Measurements from ENCODE around the gene ZNF350. TPM values are rescaled to one million over a fixed set of nuclear protein-coding genes. Genes with fewer than 3 reads are reported as not detected.
"Not testable (repeated sequence)": the region's sequence is repeated elsewhere in the genome, so short reads cannot be mapped to it uniquely, and the experiment has no call there.

Gene ZNF350
- total RNA-seq, result 1 to 10 TPM; 6.9 to 7.2 (median 7.1) TPM

DNA sequence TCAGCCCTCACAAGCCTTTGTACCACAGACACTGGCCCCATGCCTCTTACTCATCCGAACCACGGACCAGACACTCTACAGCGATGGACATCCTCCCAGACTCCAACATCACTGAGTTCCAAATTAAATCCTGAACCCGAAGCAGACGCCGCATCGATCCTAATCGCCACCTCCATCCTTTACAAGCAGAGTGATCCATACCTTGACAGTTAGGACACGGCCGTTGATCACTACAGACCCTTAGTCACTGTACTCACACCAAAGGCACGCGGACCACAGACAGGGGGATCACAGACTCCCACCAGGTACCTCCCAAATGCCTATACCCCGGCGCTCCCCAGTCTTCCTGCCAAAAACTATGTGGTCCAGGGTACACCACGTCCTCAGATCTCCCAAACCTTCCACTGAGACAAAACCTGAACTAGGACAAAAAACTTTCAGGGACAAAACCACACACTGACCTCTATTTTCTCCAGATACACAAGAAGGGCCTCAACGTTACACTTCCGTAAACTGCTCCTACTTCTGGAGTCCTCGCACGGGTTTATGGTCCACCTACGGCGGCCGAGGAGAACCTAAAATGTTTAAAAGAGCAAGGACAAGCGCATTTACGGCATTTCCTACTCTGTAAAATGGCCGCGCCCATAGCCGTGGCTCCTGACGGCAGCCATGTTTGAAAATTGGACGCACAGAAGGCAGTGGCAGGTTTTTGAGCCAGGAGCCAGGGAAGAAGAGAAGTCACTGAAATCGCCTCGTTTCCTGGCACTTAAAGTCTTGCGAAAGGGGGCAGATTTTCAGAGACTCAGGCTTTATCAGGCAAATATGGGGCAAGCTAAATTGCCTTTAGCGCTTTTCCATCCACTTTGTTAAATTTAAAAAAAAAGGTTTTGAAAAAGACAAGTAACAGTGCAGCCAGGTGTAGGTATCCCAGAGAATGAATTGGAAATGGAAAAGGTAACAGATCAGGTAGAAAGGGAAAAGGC lies at the start of gene ZNF350:
ZNF350 (minus strand) TSS at position 532 of the 983 bp plus-strand sequence. CDS start 12,480 bp downstream, outside the sequence.
- peak; percentile 77 for DNase-seq
- H3K9me3 Mint-ChIP-seq, result peaks cover 50% of the 10 kb centered on the region
- peaks cover 35% of the 10 kb centered on the region for H3K36me3 Mint-ChIP-seq (ENCODE audit: insufficient read depth)
- H3K4me3 Mint-ChIP-seq, result peak within 1 kb of the TSS; percentile 96
- ATAC-seq, result peak; percentile 98 to 99
- no peaks in the 10 kb centered on the region for H3K27me3 Mint-ChIP-seq (ENCODE audit: low read depth)
- peaks cover 19% of the 10 kb centered on the region for H3K4me1 Mint-ChIP-seq (ENCODE audit: low read depth)

DNA sequence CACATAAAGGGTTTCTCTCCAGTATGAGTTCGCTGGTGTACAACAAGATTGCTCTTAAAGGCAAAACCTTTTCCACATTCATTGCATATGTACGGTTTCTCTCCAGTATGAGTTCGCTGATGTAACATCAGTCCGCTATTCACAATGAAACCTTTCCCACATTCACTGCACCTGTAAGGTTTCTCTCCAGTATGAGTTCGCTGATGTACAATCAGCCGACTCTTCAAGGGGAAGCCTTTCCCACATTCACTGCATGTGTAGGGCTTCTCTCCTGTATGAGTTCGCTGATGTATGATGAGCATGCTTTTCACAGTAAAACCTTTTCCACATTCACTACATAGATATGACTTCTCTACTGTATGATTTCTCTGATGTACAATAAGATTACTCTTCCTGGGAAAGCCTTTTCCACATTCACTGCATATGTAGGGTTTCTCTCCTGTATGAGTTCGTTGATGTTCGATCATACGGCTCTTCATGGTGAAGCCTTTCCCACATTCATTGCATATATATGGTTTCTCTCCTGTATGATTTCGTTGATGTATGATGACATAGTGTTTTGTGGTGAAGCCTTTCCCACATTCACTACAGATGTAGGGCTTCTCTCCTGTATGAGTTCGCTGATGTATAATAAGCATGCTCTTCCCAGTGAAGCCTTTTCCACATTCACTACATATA lies 47.5 kb upstream of the ZNF350 start:
- Mint-ChIP-seq H3K4me1 (ENCODE audit: low read depth) (no peaks in the 10 kb centered on the region), H3K36me3 (ENCODE audit: insufficient read depth) (peaks cover 59% of the 10 kb centered on the region), H3K27me3 (ENCODE audit: low read depth) (no peaks in the 10 kb centered on the region), H3K9me3 (peaks cover 48% of the 10 kb centered on the region), H3K4me3 (no peak overlapping the region)
- DNase-seq (no peak), ATAC-seq (no peak)

DNA sequence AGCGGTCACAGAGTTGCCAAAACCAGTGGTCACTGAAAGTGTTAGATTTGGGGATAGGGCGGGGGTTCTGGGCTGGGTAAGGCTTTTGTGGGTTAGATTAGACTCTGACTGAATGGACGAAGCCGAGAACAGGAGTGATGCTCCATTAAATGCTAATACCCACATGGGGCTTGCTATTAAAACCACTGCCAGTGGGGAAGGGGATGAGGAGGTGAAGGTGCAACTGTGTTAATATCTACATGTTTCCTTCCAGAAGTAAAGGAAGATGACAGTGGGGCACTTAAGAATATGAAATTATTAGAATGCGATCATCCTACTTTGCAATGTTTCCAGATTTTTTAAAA lies 42.1 kb upstream of the ZNF350 start:
- no peaks in the 10 kb centered on the region for H3K27me3 Mint-ChIP-seq (ENCODE audit: low read depth)
- peaks cover 39% of the 10 kb centered on the region for H3K9me3 Mint-ChIP-seq
- peak overlapping the region; percentile 92 for H3K4me3 Mint-ChIP-seq
- DNase-seq (no peak), ATAC-seq (peak; percentile 15 to 18)
- H3K4me1 Mint-ChIP-seq (ENCODE audit: low read depth), result peaks cover 25% of the 10 kb centered on the region
- peaks cover 44% of the 10 kb centered on the region for H3K36me3 Mint-ChIP-seq (ENCODE audit: insufficient read depth)

DNA sequence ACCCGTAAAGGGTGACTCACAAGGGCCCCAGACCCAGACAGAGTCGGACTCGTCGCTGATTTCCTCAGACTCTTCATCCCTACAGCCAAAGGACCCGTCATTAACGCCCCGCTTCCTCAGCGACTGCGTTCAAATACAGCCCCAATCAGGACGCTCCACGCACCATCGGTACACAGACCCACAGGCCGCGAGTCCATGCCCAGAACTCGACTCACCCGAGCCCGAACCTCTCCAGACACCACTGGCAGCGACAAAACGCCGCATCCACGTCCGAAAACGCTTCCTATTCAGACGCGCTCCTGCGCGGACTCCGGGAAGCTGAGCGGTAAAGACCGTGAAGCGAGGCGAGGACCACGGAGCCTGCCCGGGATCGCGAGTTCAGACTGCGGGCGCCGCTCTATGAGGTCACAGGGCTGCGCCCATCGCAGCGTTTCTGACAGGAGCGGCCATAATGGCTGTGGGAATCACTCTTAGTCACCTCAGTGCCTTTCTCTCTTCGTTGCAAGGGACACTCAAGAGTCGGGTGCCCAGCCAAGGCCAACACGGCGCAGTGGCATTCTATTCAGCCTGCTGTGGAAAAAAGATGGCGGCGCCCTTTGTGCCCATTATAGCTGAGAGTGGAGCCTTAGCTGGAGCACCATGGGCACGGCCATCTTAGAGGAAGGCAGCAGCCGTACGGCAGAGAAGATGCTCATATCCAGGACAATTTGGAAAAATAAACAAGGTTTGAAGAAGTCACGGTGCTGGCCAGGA lies 41.6 kb upstream of the ZNF350 start, which contains the start of gene ZNF614:
ZNF614 (minus strand) TSS at position 353 of the 753 bp plus-strand sequence. CDS start 2,634 bp downstream, outside the sequence.
- peak; percentile 79 for DNase-seq
- Mint-ChIP-seq H3K36me3 (ENCODE audit: insufficient read depth) (peaks cover 47% of the 10 kb centered on the region), H3K4me3 (peak within 1 kb of the TSS; percentile 92), H3K9me3 (peaks cover 33% of the 10 kb centered on the region), H3K4me1 (ENCODE audit: low read depth) (peaks cover 25% of the 10 kb centered on the region), H3K27me3 (ENCODE audit: low read depth) (no peaks in the 10 kb centered on the region)
- peak; percentile 91 to 92 for ATAC-seq

DNA sequence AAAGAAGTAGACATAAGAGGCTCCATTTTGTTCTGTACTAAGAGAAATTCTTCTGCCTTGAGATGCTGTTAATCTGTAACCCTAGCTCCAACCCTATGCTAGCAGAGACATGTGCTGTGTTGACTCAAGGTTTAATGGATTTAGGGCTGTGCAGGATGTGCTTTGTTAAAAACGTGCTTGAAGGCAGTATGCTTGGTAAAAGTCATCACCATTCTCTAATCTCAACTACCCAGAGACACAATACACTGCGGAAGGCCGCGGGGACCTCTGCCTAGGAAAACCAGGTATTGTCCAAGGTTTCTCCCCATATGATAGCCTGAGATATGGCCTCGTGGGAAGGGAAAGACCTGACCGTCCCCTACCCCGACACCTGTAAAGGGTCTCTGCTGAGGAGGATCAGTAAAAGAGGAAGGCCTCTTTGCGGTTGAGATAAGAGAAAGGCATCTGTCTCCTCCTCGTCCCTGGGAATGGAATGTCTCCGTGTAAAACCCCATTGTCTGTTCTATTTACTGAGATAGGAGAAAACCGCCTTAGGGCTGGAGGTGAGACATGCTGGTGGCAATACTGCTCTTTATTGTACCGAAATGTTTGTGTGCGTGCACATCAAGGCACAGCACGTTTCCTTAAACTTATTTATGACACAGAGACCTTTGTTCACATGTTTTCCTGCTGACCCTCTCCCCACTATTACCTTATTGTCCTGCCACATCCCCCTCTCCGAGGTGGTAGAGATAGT lies 39.8 kb upstream of the ZNF350 start:
- DNase-seq; H3K4me3 Mint-ChIP-seq; ATAC-seq; H3K27me3 Mint-ChIP-seq (ENCODE audit: low read depth): not testable (repeated sequence)
- peaks cover 58% of the 10 kb centered on the region for H3K36me3 Mint-ChIP-seq (ENCODE audit: insufficient read depth)
- H3K4me1 Mint-ChIP-seq (ENCODE audit: low read depth), result peaks cover 25% of the 10 kb centered on the region
- peaks cover 36% of the 10 kb centered on the region for H3K9me3 Mint-ChIP-seq

DNA sequence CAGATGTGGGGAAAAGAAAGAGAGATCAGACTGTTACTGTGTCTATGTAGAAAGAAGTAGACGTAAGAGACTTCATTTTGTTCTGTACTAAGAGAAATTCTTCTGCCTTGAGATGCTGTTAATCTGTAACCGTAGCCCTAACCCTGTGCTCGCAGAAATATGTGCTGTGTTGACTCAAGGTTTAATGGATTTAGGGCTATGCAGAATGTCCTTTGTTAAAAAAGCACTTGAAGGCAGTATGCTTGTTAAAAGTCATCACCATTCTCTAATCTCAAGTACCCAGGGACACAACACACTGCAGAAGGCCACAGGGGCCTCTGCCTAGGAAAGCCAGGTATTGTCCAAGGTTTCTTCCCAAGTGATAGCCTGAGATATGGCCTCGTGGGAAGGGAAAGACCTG lies 37.8 kb upstream of the ZNF350 start:
- ATAC-seq; DNase-seq; H3K27me3 Mint-ChIP-seq (ENCODE audit: low read depth); H3K4me3 Mint-ChIP-seq: not testable (repeated sequence)
- Mint-ChIP-seq H3K4me1 (ENCODE audit: low read depth) (peaks cover 25% of the 10 kb centered on the region), H3K9me3 (peaks cover 50% of the 10 kb centered on the region), H3K36me3 (ENCODE audit: insufficient read depth) (peaks cover 75% of the 10 kb centered on the region)

DNA sequence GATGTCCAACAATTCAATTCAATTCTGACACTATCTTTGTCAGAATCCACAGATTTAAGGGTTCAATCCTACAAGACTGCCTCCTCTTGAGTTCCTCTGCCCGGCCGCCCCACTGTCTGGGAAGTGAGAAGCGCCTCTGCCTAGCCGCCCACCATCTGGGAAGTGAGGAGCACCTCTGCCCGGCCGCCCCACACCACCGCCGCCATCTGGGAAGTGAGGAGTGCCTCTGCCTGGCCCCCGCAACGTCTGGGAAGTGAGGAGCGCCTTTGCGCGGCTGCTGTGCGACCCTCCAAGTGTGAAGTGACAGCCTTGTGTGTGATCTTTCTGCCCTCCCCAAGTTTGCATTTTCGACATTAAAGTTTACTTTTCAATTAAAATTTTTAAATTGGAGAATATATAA lies 35.6 kb upstream of the ZNF350 start:
- H3K27me3 Mint-ChIP-seq (ENCODE audit: low read depth), result no peaks in the 10 kb centered on the region
- DNase-seq (no peak), ATAC-seq (no peak)
- peaks cover 61% of the 10 kb centered on the region for H3K9me3 Mint-ChIP-seq
- peaks cover 9% of the 10 kb centered on the region for H3K4me1 Mint-ChIP-seq (ENCODE audit: low read depth)
- H3K4me3 Mint-ChIP-seq, result no peak overlapping the region
- peaks cover 94% of the 10 kb centered on the region for H3K36me3 Mint-ChIP-seq (ENCODE audit: insufficient read depth)

DNA sequence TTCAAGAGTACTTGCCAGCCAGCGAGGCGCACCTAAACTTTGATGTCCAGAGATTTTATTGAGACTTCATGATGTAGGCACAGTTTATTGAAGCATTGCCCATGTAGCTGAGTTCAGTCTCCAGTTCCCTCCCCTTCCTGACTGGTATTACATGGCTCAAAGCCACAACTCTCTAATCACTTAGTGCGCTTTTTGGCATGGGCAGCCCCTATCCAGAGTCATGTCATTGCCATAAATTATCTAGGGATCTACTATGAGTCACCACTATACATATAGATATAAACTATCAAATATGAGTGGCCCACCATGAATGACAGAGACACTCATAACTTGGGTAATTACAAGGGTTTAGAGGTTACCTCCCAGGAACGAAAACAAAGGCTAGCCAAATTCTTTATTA lies 33.9 kb upstream of the ZNF350 start:
- Mint-ChIP-seq H3K9me3 (peaks cover 65% of the 10 kb centered on the region), H3K4me1 (ENCODE audit: low read depth) (no peaks in the 10 kb centered on the region), H3K27me3 (ENCODE audit: low read depth) (no peaks in the 10 kb centered on the region), H3K4me3 (no peak overlapping the region), H3K36me3 (ENCODE audit: insufficient read depth) (peaks cover 94% of the 10 kb centered on the region)
- no peak for ATAC-seq
- no peak for DNase-seq

DNA sequence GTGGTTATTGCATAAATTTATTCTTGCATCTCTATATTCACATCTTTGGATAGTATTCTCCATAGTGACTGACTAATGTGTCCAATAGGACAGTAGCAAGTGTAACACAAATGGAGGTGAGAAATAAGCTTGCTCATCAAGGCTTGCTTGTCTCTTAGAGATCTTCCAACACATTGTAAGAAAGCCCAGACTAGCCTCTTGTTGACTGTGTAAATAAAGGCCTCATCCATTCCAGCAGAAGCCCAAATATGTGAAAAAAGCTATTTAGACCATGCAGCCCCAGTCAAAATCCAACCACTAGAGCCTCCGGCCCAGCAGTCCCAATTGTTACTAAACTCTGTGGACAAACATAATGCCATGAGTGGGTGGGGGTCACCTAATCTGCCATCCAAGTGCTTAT lies 24.0 kb upstream of the ZNF350 start:
- Mint-ChIP-seq H3K4me3 (no peak overlapping the region), H3K4me1 (ENCODE audit: low read depth) (peaks cover 19% of the 10 kb centered on the region), H3K36me3 (ENCODE audit: insufficient read depth) (peaks cover 28% of the 10 kb centered on the region), H3K9me3 (peaks cover 43% of the 10 kb centered on the region), H3K27me3 (ENCODE audit: low read depth) (no peaks in the 10 kb centered on the region)
- DNase-seq (no peak), ATAC-seq (no peak)

DNA sequence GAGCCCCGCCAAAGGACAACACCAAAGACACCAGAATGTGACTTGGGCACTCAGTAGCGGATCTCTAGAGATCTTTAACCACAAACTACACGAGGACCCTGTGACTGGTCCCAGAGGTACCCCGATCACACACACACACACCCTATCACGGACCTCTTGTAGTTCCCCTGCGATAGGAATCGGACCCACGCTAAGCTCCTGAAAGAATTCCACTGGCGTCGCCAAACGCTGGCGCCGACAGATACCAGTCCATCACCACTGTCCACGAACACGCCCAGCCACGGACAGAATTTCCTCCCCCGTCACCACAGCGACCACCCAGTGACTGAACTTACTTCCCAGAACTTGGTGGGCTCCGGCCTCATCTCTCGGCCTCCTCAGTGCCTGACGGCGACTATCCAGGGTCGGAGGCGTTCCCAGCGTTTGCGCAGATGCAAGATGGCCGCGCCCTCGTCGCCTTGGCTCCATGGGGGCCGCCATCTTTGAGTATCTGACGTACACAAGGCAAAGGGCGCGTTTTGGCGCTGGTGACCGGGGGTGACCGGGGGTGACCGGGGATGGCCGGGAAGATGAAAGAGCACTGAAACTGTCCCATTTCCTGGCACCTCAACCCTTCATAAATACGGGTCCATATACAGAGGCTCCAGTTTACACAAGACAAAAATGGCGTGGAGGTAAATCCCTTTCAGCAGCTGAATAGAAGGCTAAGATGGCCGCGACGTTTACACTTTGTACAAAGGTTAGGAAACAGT lies 21.3 kb upstream of the ZNF350 start, which contains the start of gene ZNF615:
ZNF615 (minus strand) TSS at position 406 of the 752 bp plus-strand sequence. CDS start 4,500 bp downstream, outside the sequence.
- no peaks in the 10 kb centered on the region for H3K27me3 Mint-ChIP-seq (ENCODE audit: low read depth)
- H3K4me1 Mint-ChIP-seq (ENCODE audit: low read depth), result peaks cover 19% of the 10 kb centered on the region
- ATAC-seq, result peak; percentile 99
- peak; percentile 85 for DNase-seq
- H3K4me3 Mint-ChIP-seq, result peak within 1 kb of the TSS; percentile 96
- H3K9me3 Mint-ChIP-seq, result peaks cover 47% of the 10 kb centered on the region
- H3K36me3 Mint-ChIP-seq (ENCODE audit: insufficient read depth), result peaks cover 35% of the 10 kb centered on the region

DNA sequence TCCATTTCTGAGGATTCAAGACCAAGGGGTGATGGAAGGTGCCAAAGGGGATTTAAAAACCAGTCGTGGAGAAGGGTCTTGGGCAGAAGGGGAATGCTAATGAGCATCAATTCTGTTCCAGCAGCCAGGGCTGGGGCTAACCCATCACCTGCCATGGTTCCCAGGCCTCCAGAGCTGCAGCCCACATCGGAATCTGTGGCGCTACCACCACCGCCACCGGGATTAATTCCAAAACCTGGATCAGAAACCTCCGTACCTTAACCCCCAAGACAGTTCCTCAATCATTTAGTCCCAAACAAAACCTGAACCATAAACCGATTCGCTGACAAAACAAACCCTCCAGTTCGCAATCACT lies 20.8 kb upstream of the ZNF350 start:
- ATAC-seq (peak in 1 of 2 donors; percentile 4), DNase-seq (no peak)
- peaks cover 45% of the 10 kb centered on the region for H3K9me3 Mint-ChIP-seq
- no peaks in the 10 kb centered on the region for H3K27me3 Mint-ChIP-seq (ENCODE audit: low read depth)
- peaks cover 19% of the 10 kb centered on the region for H3K4me1 Mint-ChIP-seq (ENCODE audit: low read depth)
- peaks cover 32% of the 10 kb centered on the region for H3K36me3 Mint-ChIP-seq (ENCODE audit: insufficient read depth)
- peak overlapping the region; percentile 96 for H3K4me3 Mint-ChIP-seq

DNA sequence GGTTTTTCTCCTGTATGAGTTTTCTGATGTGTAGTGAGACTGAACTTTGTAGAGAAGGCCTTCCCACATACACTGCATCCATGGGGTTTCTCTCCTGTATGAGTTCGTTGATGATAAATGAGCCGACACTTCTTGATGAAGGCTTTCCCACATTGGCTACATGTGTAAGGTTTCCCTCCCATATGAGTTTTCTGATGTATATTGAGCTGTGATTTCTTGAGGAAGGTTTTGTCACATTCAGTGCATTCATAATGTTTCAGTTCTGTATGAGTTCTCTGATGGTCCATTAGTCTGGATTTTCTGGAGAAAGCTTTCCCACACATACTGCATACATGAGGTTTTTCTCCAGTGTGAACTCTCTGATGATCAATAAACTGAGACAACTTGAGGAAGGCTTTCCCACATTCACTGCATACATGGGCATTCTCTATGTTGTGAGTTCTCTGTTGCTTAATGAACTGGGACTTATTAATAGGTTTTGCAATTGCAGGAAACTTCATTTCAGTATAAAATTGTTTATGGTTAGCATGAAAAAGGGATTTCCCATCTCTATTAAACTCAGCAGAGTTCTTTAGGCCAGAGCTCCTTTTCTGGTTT lies 7.5 kb upstream of the ZNF350 start:
- H3K27me3 Mint-ChIP-seq (ENCODE audit: low read depth), result no peaks in the 10 kb centered on the region
- no peak for ATAC-seq
- H3K4me1 Mint-ChIP-seq (ENCODE audit: low read depth), result no peaks in the 10 kb centered on the region
- peaks cover 63% of the 10 kb centered on the region for H3K36me3 Mint-ChIP-seq (ENCODE audit: insufficient read depth)
- peaks cover 52% of the 10 kb centered on the region for H3K9me3 Mint-ChIP-seq
- no peak for DNase-seq
- H3K4me3 Mint-ChIP-seq, result no peak overlapping the region

DNA sequence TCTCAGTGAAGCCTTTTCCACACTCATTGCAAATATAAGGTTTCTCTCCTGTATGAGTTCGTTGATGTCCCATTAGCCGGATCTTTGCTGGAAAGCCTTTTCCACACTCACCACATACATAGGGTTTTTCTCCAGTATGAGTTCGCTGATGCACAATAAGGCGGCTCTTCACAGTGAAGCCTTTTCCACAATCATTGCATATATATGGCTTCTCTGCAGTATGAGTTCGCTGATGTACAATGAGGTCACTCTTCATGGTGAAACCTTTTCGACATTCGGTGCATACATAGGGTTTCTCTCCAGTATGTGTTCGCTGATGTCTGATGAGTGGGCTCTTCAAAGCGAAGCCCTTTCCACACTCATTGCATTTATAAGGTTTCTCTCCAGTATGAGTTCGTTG lies 6.8 kb upstream of the ZNF350 start:
- DNase-seq, result no peak
- Mint-ChIP-seq H3K27me3 (ENCODE audit: low read depth) (no peaks in the 10 kb centered on the region), H3K9me3 (peaks cover 57% of the 10 kb centered on the region), H3K36me3 (ENCODE audit: insufficient read depth) (peaks cover 63% of the 10 kb centered on the region), H3K4me1 (ENCODE audit: low read depth) (no peaks in the 10 kb centered on the region), H3K4me3 (no peak overlapping the region)
- no peak for ATAC-seq

All from activated T-cell treated with anti-CD3 and anti-CD28 coated beads, Interleukin-2, amount 50 U/mL, for 4 hours (primary cell).